SKM-1 treated with dmso at 0.1 percent for 144 hours (cell line): Measurements from ENCODE around the gene BNC2.

Experiments used
- DNase-seq: peaks from one replicate; lab custom pipeline; 2025; ENCODE audit not compliant: unreplicated experiment; lab: John Stamatoyannopoulos, UW

Gene BNC2

GRCh38 chr9:16640649-16641048 lies 229.8 kb downstream of the BNC2 start:
- DNase-seq, result no peak

- DNase-seq, result no peak
These were observed 230.8 kb downstream of the BNC2 start for GRCh38 chr9:16639644-16640043.

GRCh38 chr9:16637911-16638310 lies 232.6 kb downstream of the BNC2 start:
- no peak for DNase-seq

GRCh38 chr9:16637218-16637617 lies 233.3 kb downstream of the BNC2 start:
- DNase-seq, result no peak

GRCh38 chr9:16633794-16634193 lies 236.7 kb downstream of the BNC2 start:
- no peak for DNase-seq

GRCh38 chr9:16628413-16628812 lies 242.1 kb downstream of the BNC2 start:
- no peak for DNase-seq

GRCh38 chr9:16627967-16628366 lies 242.5 kb downstream of the BNC2 start:
- no peak for DNase-seq

GRCh38 chr9:16627521-16627920 lies 242.9 kb downstream of the BNC2 start:
- no peak for DNase-seq

GRCh38 chr9:16626577-16627130 lies 243.8 kb downstream of the BNC2 start:
- DNase-seq, result no peak

- DNase-seq, result no peak
These were observed 244.7 kb downstream of the BNC2 start for GRCh38 chr9:16625811-16626210.

- DNase-seq, result no peak
These were observed 245.3 kb downstream of the BNC2 start for GRCh38 chr9:16625161-16625631.

- DNase-seq, result no peak
These were observed 245.7 kb downstream of the BNC2 start for GRCh38 chr9:16624744-16625117.

GRCh38 chr9:16623989-16624743 lies 246.3 kb downstream of the BNC2 start:
- no peak for DNase-seq

- DNase-seq, result no peak
These were observed 247.9 kb downstream of the BNC2 start for GRCh38 chr9:16622541-16622940.

- DNase-seq, result no peak
These were observed 250.5 kb downstream of the BNC2 start for GRCh38 chr9:16619914-16620520.

- DNase-seq, result no peak
These were observed 251.1 kb downstream of the BNC2 start for GRCh38 chr9:16619402-16619801.

GRCh38 chr9:16618524-16618923 lies 251.9 kb downstream of the BNC2 start:
- DNase-seq, result no peak

- no peak for DNase-seq
These were observed 253.8 kb downstream of the BNC2 start for GRCh38 chr9:16616686-16617085.

- no peak for DNase-seq
These were observed 255.0 kb downstream of the BNC2 start for GRCh38 chr9:16615451-16615850.

- no peak for DNase-seq
These were observed 256.9 kb downstream of the BNC2 start for GRCh38 chr9:16613605-16614004.

GRCh38 chr9:16613051-16613450 lies 257.4 kb downstream of the BNC2 start:
- DNase-seq, result no peak

- DNase-seq, result no peak
These were observed 257.8 kb downstream of the BNC2 start for GRCh38 chr9:16612627-16613026.
